HG03139 (cell line): Measurements from ENCODE around the gene PPP1R1B.

ENCODE experiments used
- ATAC-seq: cut with Tn5 transposase; IDR thresholded peaks from one replicate; pipeline ENCODE4 v1.9.1; 2021; ENCODE audit not compliant: unreplicated experiment

The PPP1R1B gene

GRCh38 chr17:39666231-39666600, 39.5 kb downstream of the PPP1R1B start:
- no peak for ATAC-seq

GRCh38 chr17:39666601-39667261, 40.0 kb downstream of the PPP1R1B start:
- ATAC-seq: no peak

GRCh38 chr17:39667262-39667944, 40.7 kb downstream of the PPP1R1B start:
- no peak for ATAC-seq

GRCh38 chr17:39667945-39668924, 41.5 kb downstream of the PPP1R1B start, which contains the start of gene PNMT:
Gene PNMT, plus strand, starts transcription at chr17:39668453. Its CDS starts 23 bp downstream, at chr17:39668476.
- ATAC-seq: no peak

- no peak for ATAC-seq
These were observed 43.4 kb downstream of the PPP1R1B start for GRCh38 chr17:39669897-39670735.

- no peak for ATAC-seq
These were observed 44.0 kb downstream of the PPP1R1B start for GRCh38 chr17:39670746-39671145.

GRCh38 chr17:39671651-39672521, 45.1 kb downstream of the PPP1R1B start:
- no peak for ATAC-seq

GRCh38 chr17:39672522-39673334, 46.0 kb downstream of the PPP1R1B start:
- no peak for ATAC-seq

- no peak for ATAC-seq
These were observed 46.8 kb downstream of the PPP1R1B start for GRCh38 chr17:39673335-39674081.

GRCh38 chr17:39674179-39674578, 47.4 kb downstream of the PPP1R1B start:
- ATAC-seq: no peak

- ATAC-seq: no peak
These were observed 48.1 kb downstream of the PPP1R1B start for GRCh38 chr17:39674702-39675389.

- ATAC-seq: no peak
These were observed 48.8 kb downstream of the PPP1R1B start for GRCh38 chr17:39675390-39676082.

GRCh38 chr17:39676198-39676819, 49.6 kb downstream of the PPP1R1B start:
- ATAC-seq: no peak

GRCh38 chr17:39677072-39677471, 50.3 kb downstream of the PPP1R1B start:
- no peak for ATAC-seq

GRCh38 chr17:39677542-39678339, 51.0 kb downstream of the PPP1R1B start:
- no peak for ATAC-seq
